Right atrium auricular region (tissue), 2 donors: Measurements from ENCODE around the gene CAPN15. TPM values are rescaled to one million over a fixed set of nuclear protein-coding genes. Genes with fewer than 3 reads are reported as not detected.

Source experiments
- DNase-seq: peaks from one replicate; pipeline ENCODE4 v3.0.0-alpha.2; 2019; ENCODE audit warnings: low spot score
- H3K27ac ChIP-seq, 2 donors: fragments of 200-600 bp; sonication (generic); 1 replicate in 1 of 2; 2 replicates in 1 of 2; pipeline ENCODE4 v1.5.1; 2016 to 2019
- H3K27me3 ChIP-seq, 2 donors: fragments of 200-600 bp; sonication (generic); one replicate each; pipeline versions ENCODE4 v1.5.1 to v1.6.0; 2017 to 2019
- H3K36me3 ChIP-seq: fragments of 200-600 bp; sonication (generic); one replicate; pipeline ENCODE4 v1.5.1; 2016
- H3K4me1 ChIP-seq, 2 donors: fragments of 200-600 bp; sonication (generic); one replicate each; pipeline versions ENCODE4 v1.5.1 to v1.6.0; 2017 to 2019
- H3K4me3 ChIP-seq, 2 donors: fragments of 200-600 bp; sonication (generic); 1 replicate in 1 of 2; 2 replicates in 1 of 2; pipeline ENCODE4 v1.5.1; 2017 to 2019; ENCODE audit warnings: mild to moderate bottlenecking in 1 of 2, moderate library complexity in 1 of 2
- H3K9me3 ChIP-seq, 2 donors: fragments of 200-600 bp; sonication (generic); one replicate each; pipeline ENCODE4 v1.5.1; 2019
- total RNA-seq, 2 donors: library from RNA; depleted of rRNA; stranded (reverse); fragments of >200 nt; gene quantifications; one replicate each; pipeline ENCODE4 v1.1.0, GENCODE V29; 2016
- TF ChIP-seq, protein P1 (sequence below), 2 donors: fragments of 200-600 bp; sonication (generic); IDR thresholded peaks; one replicate each; pipeline ENCODE4 v1.5.1; 2019; ENCODE audit warnings: antibody characterized with exemption in 2 of 2

The CAPN15 gene
- total RNA-seq, 2 donors from 2014 or later = 18.5 to 28.1 TPM

DNA sequence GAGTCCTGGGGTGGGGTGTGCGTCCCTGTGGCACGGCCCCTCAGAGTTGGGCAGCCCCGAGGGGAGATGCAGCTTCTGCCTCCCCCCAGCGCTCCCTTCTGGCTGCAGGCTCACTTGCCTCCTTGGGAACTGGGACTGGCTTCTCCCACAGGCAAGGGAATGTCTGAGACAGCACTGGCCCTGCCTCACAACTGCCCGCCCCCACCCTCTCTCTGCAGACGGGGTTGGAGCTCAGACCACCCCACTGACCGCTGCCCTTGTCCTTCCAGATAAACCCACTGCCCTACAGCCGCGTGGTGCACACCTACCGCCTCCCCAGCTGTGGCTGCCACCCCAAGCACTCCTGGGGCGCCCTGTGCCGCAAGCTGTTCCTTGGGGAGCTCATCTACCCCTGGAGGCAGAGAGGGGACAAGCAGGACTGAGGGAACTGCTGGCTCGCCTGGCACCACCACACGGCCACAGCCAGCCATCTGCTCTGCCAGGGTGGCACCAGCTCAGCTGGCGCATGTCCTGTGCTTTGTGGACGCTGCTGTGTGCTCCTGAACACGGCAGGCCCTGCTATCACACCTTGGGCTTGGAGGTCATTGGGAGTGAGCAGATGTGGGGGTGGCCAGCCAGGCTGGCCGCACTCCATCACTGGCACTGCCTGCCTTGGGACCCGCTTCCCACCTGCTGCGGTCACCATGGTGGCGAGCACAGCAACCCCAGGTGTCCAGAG, 55.3 kb downstream of the CAPN15 start:
- no peak for DNase-seq
- no peak overlapping the region for H3K27ac ChIP-seq
- no peaks in the 10 kb centered on the region for H3K36me3 ChIP-seq
- peaks cover 0 to 33% of the 10 kb centered on the region in 2 donors for H3K4me1 ChIP-seq
- H3K4me3 ChIP-seq = no peak overlapping the region
- TF ChIP-seq, protein P1, sequence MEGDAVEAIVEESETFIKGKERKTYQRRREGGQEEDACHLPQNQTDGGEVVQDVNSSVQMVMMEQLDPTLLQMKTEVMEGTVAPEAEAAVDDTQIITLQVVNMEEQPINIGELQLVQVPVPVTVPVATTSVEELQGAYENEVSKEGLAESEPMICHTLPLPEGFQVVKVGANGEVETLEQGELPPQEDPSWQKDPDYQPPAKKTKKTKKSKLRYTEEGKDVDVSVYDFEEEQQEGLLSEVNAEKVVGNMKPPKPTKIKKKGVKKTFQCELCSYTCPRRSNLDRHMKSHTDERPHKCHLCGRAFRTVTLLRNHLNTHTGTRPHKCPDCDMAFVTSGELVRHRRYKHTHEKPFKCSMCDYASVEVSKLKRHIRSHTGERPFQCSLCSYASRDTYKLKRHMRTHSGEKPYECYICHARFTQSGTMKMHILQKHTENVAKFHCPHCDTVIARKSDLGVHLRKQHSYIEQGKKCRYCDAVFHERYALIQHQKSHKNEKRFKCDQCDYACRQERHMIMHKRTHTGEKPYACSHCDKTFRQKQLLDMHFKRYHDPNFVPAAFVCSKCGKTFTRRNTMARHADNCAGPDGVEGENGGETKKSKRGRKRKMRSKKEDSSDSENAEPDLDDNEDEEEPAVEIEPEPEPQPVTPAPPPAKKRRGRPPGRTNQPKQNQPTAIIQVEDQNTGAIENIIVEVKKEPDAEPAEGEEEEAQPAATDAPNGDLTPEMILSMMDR (IDR thresholded peaks at IDR 0.05) = no peak
- no peaks in the 10 kb centered on the region for H3K27me3 ChIP-seq
- no peaks in the 10 kb centered on the region for H3K9me3 ChIP-seq

DNA sequence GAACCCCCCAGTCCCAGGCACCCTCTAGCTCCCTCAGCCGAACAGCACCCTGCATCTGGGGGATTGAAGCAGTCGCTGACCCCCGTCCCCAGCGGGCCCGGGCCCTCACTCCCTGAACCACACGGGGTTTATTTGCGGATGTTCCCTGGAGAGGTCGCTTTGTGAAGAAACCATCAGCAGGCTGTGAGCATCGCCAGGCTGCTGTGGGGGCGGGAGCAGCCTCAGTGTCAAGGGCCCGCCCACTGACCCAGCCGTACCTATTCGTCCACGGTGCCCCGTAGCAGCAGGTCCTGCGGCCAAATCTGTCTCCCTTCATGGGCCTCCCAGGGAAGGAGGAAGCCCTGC, 55.9 kb downstream of the CAPN15 start:
- no peak overlapping the region for H3K4me3 ChIP-seq
- no peak for DNase-seq
- peaks cover 0 to 40% of the 10 kb centered on the region in 2 donors for H3K4me1 ChIP-seq
- H3K36me3 ChIP-seq = no peaks in the 10 kb centered on the region
- no peak overlapping the region for H3K27ac ChIP-seq
- no peaks in the 10 kb centered on the region for H3K27me3 ChIP-seq
- H3K9me3 ChIP-seq = no peaks in the 10 kb centered on the region
- TF ChIP-seq, protein P1 (IDR thresholded peaks at IDR 0.05) = no peak

- Histone ChIP-seq H3K27me3 (no peaks in the 10 kb centered on the region), H3K4me3 (no peak overlapping the region), H3K36me3 (no peaks in the 10 kb centered on the region), H3K27ac (no peak overlapping the region), H3K9me3 (no peaks in the 10 kb centered on the region), H3K4me1 (peaks cover 0 to 42% of the 10 kb centered on the region in 2 donors)
- DNase-seq = no peak
- TF ChIP-seq, protein P1 (IDR thresholded peaks at IDR 0.05) = no peak
Observed at GRCh38 chr16:583815-584591, 56.5 kb downstream of the CAPN15 start.

GRCh38 chr16:585351-585750, 57.8 kb downstream of the CAPN15 start:
- Histone ChIP-seq H3K27me3 (no peaks in the 10 kb centered on the region), H3K27ac (no peak overlapping the region), H3K4me3 (no peak overlapping the region), H3K9me3 (no peaks in the 10 kb centered on the region), H3K36me3 (no peaks in the 10 kb centered on the region), H3K4me1 (peaks cover 0 to 42% of the 10 kb centered on the region in 2 donors)
- TF ChIP-seq, protein P1 (IDR thresholded peaks at IDR 0.05) = no peak
- no peak for DNase-seq

DNA sequence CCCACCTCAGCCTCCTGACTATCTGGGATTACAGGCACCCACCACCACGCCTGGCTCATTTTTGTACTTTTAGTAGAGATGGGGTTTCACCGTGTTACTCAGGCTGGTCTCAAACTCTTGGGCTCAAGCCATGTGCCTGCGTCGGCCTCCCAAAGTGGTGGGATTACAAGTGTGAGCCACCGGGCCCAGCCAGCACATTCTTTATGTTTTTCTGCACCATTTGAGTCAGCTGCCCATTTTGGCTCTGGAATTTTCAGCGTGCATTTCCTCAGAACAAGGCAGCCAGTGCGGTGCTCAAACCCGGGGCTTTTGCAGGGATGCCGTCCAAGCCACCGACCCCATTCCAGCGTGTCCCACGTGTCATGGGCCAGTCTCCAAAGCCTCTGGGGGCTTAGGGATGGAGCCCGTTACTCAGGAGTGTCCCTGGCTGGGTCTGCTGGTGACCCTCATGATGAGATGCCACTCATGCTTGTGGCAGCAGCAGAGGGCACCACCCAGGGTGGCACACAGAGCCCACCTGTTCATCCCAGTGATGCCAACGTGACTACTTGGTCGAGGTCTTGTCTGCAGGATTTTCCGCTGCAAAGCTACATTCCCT, 58.6 kb downstream of the CAPN15 start:
- no peak for DNase-seq
- Histone ChIP-seq H3K9me3 (no peaks in the 10 kb centered on the region), H3K4me1 (peaks cover 0 to 48% of the 10 kb centered on the region in 2 donors), H3K4me3 (no peak overlapping the region), H3K27ac (no peak overlapping the region), H3K36me3 (no peaks in the 10 kb centered on the region), H3K27me3 (no peaks in the 10 kb centered on the region)
- TF ChIP-seq, protein P1 (IDR thresholded peaks at IDR 0.05) = no peak
